H9 (cell line): ENCODE measurements around the gene IFT25. TPM values are rescaled to one million over a fixed set of nuclear protein-coding genes. Genes with fewer than 3 reads are reported as not detected.

Source experiments
- DNase-seq: peaks from one replicate; pipeline ENCODE4 v3.0.0-alpha.2; 2017
- H2AFZ ChIP-seq: one replicate; pipeline ENCODE4 v1.6.1; 2013; ENCODE audit warnings: mild to moderate bottlenecking, low read length, control low read depth, moderate library complexity
- H2AK5ac ChIP-seq: 2 replicates; pipeline ENCODE4 v1.6.1; 2013; ENCODE audit warnings: low read length, control low read depth, mixed read lengths; ENCODE audit not compliant: insufficient read length
- H2BK120ac ChIP-seq: one replicate; pipeline ENCODE4 v1.6.1; 2013; ENCODE audit warnings: low read depth, mild to moderate bottlenecking, low read length, control low read depth, inconsistent platforms; ENCODE audit not compliant: poor library complexity, severe bottlenecking
- H2BK12ac ChIP-seq: 2 replicates; pipeline ENCODE4 v1.6.1; 2013; ENCODE audit warnings: low read length, control low read depth, mixed read lengths, low read depth; ENCODE audit not compliant: insufficient read length
- H2BK15ac ChIP-seq: 2 replicates; pipeline ENCODE4 v1.6.1; 2013; ENCODE audit warnings: low read depth, low read length, control low read depth
- H2BK20ac ChIP-seq: one replicate; pipeline ENCODE4 v1.6.1; 2013; ENCODE audit warnings: low read depth, mild to moderate bottlenecking, low read length, control low read depth, inconsistent platforms; ENCODE audit not compliant: poor library complexity, severe bottlenecking
- H2BK5ac ChIP-seq: 2 replicates; pipeline ENCODE4 v1.6.1; 2013; ENCODE audit warnings: low read length, control low read depth, mixed read lengths; ENCODE audit not compliant: insufficient read length
- H3K14ac ChIP-seq: 2 replicates; pipeline ENCODE4 v1.6.1; 2013; ENCODE audit warnings: low read length, control low read depth; ENCODE audit not compliant: insufficient read depth
- H3K18ac ChIP-seq: 2 replicates; pipeline ENCODE4 v1.6.1; 2013; ENCODE audit warnings: low read depth, mild to moderate bottlenecking, mixed read lengths, low read length, control low read depth; ENCODE audit not compliant: insufficient read length
- H3K23ac ChIP-seq: 2 replicates; pipeline ENCODE4 v1.6.1; 2013; ENCODE audit warnings: low read length, control low read depth, mixed read lengths, low read depth; ENCODE audit not compliant: insufficient read length
- H3K23me2 ChIP-seq: 2 replicates; pipeline ENCODE4 v1.6.1; 2013; ENCODE audit warnings: low read depth, mild to moderate bottlenecking, mixed read lengths, low read length, control low read depth; ENCODE audit not compliant: insufficient read length, poor library complexity, severe bottlenecking
- H3K27ac ChIP-seq: 2 replicates; pipeline ENCODE4 v1.5.1; 2013; ENCODE audit warnings: low read length, control low read depth, mixed read lengths, low read depth; ENCODE audit not compliant: insufficient read length
- H3K27me3 ChIP-seq: 2 replicates; pipeline ENCODE4 v1.6.1; 2013; ENCODE audit warnings: low read length, control low read depth, inconsistent platforms; ENCODE audit not compliant: insufficient read depth
- H3K4ac ChIP-seq: 2 replicates; pipeline ENCODE4 v1.6.1; 2013; ENCODE audit warnings: low read depth, mild to moderate bottlenecking, control low read depth, inconsistent platforms, low read length, moderate library complexity
- H3K4me1 ChIP-seq: 2 replicates; pipeline ENCODE4 v1.6.1; 2013; ENCODE audit warnings: low read length, control low read depth, inconsistent platforms; ENCODE audit not compliant: insufficient read depth
- H3K4me2 ChIP-seq: 2 replicates; pipeline ENCODE4 v1.6.1; 2013; ENCODE audit warnings: low read length, control low read depth, mixed read lengths; ENCODE audit not compliant: insufficient read length, insufficient read depth
- H3K56ac ChIP-seq: 2 replicates; pipeline ENCODE4 v1.6.1; 2013; ENCODE audit warnings: low read depth, mild to moderate bottlenecking, mixed read lengths, low read length, control low read depth; ENCODE audit not compliant: insufficient read length
- H3K79me1 ChIP-seq: 2 replicates; pipeline ENCODE4 v1.6.1; 2013; ENCODE audit warnings: low read depth, mild to moderate bottlenecking, moderate library complexity, low read length, control low read depth, inconsistent platforms; ENCODE audit not compliant: insufficient read depth, poor library complexity, severe bottlenecking
- H3K79me2 ChIP-seq: 2 replicates; pipeline ENCODE4 v1.6.1; 2013; ENCODE audit warnings: low read length, control low read depth, inconsistent platforms; ENCODE audit not compliant: insufficient read depth
- H3K9ac ChIP-seq: 2 replicates; pipeline ENCODE4 v1.6.1; 2013; ENCODE audit warnings: low read length, control low read depth, mixed read lengths; ENCODE audit not compliant: insufficient read length; ENCODE audit errors: extremely low read depth
- H3K9me3 ChIP-seq: one replicate; pipeline ENCODE4 v1.6.1; 2013; ENCODE audit warnings: low read depth, low read length, inconsistent platforms; ENCODE audit not compliant: control insufficient read depth
- H3T11ph ChIP-seq: one replicate; pipeline ENCODE4 v1.6.1; 2013; ENCODE audit warnings: mild to moderate bottlenecking, low read length, control low read depth, inconsistent platforms
- H4K20me1 ChIP-seq: one replicate; pipeline ENCODE4 v1.6.1; 2013; ENCODE audit not compliant: control insufficient read depth, insufficient read length, insufficient read depth
- H4K5ac ChIP-seq: 2 replicates; pipeline ENCODE4 v1.6.1; 2013; ENCODE audit warnings: low read depth, mild to moderate bottlenecking, mixed read lengths, low read length, control low read depth; ENCODE audit not compliant: insufficient read length
- H4K8ac ChIP-seq: replicated peaks from 2 replicates; pipeline ENCODE4 v1.6.1; 2013; ENCODE audit warnings: low read length, control low read depth, mixed read lengths, low read depth; ENCODE audit not compliant: insufficient read length
- H4K91ac ChIP-seq: 2 replicates; pipeline ENCODE4 v1.6.1; 2013; ENCODE audit warnings: low read depth, mild to moderate bottlenecking, moderate library complexity, mixed read lengths, low read length, control low read depth; ENCODE audit not compliant: insufficient read length
- H3K27ac Mint-ChIP-seq, 3 experiments: 2 replicates in 2 of 3; 3 replicates in 1 of 3; pipeline ENCODE4 v1.8.0; 2020 to 2021; ENCODE audit warnings: mixed read lengths in 3 of 3, mild to moderate bottlenecking in 1 of 3, moderate library complexity in 1 of 3
- H3K27me3 Mint-ChIP-seq: 2 replicates; pipeline ENCODE4 v1.8.0; 2021; ENCODE audit warnings: low read depth, mild to moderate bottlenecking, moderate library complexity, mixed read lengths
- H3K36me3 Mint-ChIP-seq, 3 experiments: 2 replicates in 2 of 3; 3 replicates in 1 of 3; pipeline ENCODE4 v1.8.0; 2020 to 2021; ENCODE audit warnings: low read depth in 3 of 3, mixed read lengths in 3 of 3; ENCODE audit not compliant: insufficient read depth in 1 of 3
- H3K4me1 Mint-ChIP-seq, 2 experiments: 2 replicates each; pipeline ENCODE4 v1.8.0; 2020; ENCODE audit warnings: mixed read lengths in 2 of 2
- H3K4me3 Mint-ChIP-seq, 2 experiments: 2 replicates in 1 of 2; 3 replicates in 1 of 2; pipeline ENCODE4 v1.8.0; 2020 to 2021; ENCODE audit warnings: mild to moderate bottlenecking in 2 of 2, mixed read lengths in 2 of 2, moderate library complexity in 1 of 2
- H3K9me3 Mint-ChIP-seq, 2 experiments: 2 replicates in 1 of 2; 3 replicates in 1 of 2; pipeline ENCODE4 v1.8.0; 2020; ENCODE audit warnings: mild to moderate bottlenecking in 2 of 2, mixed read lengths in 2 of 2, moderate library complexity in 1 of 2
- CTCF ChIP-seq: fragments of 200-600 bp; sonication (generic); conservative IDR thresholded peaks from 3 replicates; pipeline ENCODE4 v1.8.0; 2021; ENCODE audit warnings: antibody characterized with exemption, mild to moderate bottlenecking
- WGBS: extraction: QIAGEN DNeasy Blood & Tissue Kit; methylation state at CpG from one replicate; pipeline ENCODE4 v1.1.7; 2013; ENCODE audit warnings: missing lambda C conversion rate, low lambda C conversion rate, mixed read lengths; ENCODE audit not compliant: insufficient read length; ENCODE audit errors: extremely low coverage; 5-methylcytosine and 5-hydroxymethylcytosine counted together
- total RNA-seq: library from RNA; stranded (reverse); gene quantifications from 2 replicates; pipeline ENCODE4 v1.2.1, GENCODE V29; 2021

The IFT25 gene
- total RNA-seq, 1 experiment from 2014 or later = 36.8 TPM

DNA sequence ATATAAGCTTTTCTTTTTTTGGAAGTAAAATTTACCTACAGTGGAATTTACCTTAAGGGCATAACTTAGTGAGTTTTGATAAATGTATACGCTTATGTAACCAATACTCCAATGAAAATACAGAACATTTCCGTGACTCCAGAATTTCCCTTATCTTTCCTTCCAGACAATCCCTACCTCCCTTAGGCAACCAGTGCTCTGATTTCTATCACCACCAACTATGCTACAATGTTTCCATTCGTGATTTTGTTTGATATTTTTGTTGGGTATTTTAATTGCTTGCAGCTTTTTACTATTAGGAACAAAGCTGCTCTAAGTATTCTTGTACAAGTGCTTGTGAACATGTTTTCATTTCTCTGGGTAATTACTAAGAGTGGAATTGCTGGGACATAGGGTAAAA is 14.6 kb downstream of the IFT25 start:
- Histone ChIP-seq H3K27me3 (no peaks in the 10 kb centered on the region), H2BK20ac (no peak overlapping the region), H4K20me1 (no peaks in the 10 kb centered on the region), H4K5ac (no peak overlapping the region), H3K4me1 (no peaks in the 10 kb centered on the region), H2BK5ac (no peak overlapping the region), H3K23ac (no peak overlapping the region), H3K4me2 (no peak overlapping the region), H2BK120ac (no peak overlapping the region), H2BK12ac (no peak overlapping the region), H3K9ac (no peak overlapping the region), H3K27ac (no peak overlapping the region), H3K23me2 (no peaks in the 10 kb centered on the region), H2AK5ac (no peak overlapping the region), H3K18ac (no peak overlapping the region), H3K79me2 (no peaks in the 10 kb centered on the region), H3K4ac (no peak overlapping the region), H3K56ac (no peak overlapping the region), H4K8ac (no peak overlapping the region), H2AFZ (no peak overlapping the region), H3T11ph (no peak overlapping the region), H3K9me3 (no peaks in the 10 kb centered on the region), H2BK15ac (no peak overlapping the region), H3K79me1 (no peaks in the 10 kb centered on the region), H3K14ac (no peak overlapping the region), H4K91ac (no peak overlapping the region)
- peaks cover 20 to 46% (median 45%) of the 10 kb centered on the region in 3 experiments for H3K36me3 Mint-ChIP-seq
- peaks cover 16 to 20% of the 10 kb centered on the region in 2 experiments for H3K9me3 Mint-ChIP-seq
- WGBS = no CpG with 5 or more reads among the region's 3 CpGs
- no peak overlapping the region for H3K4me3 Mint-ChIP-seq
- DNase-seq = no peak
- no peak for TF ChIP-seq CTCF
- no peaks in the 10 kb centered on the region for H3K27me3 Mint-ChIP-seq
- H3K27ac Mint-ChIP-seq = no peak overlapping the region
- H3K4me1 Mint-ChIP-seq = no peaks in the 10 kb centered on the region
